ENCODE measurements around the gene FLNB.
A peak's percentile ranks its signal among the peaks of the same experiment; 100 is the strongest.

Gene FLNB

GRCh38 chr3:58082047-58082446, 73.8 kb downstream of the FLNB start:
- DNase-seq = peak; percentile 82

GRCh38 chr3:58084166-58084565, 75.9 kb downstream of the FLNB start:
- no peak for DNase-seq

GRCh38 chr3:58084788-58085543, 76.7 kb downstream of the FLNB start:
- no peak for DNase-seq

GRCh38 chr3:58085616-58086015, 77.4 kb downstream of the FLNB start:
- DNase-seq = no peak

DNA sequence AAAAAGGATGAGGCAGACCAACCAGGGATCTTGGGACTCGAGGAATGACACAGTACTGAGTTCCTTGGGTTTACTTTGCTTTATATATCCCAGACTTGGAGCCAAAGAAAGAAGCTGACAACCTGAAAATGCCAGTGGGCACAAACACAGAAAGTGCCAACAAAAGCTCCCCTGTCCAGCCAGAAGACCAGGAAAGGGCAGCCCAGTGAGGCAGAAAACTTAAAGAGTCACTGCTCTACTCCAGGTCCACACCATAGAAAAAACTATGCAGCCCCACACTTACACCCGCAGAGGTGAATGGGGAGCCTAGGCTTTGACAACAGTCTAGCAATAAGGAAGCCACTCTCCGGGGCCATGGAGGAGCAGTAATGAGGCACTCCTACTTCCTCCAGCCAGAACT, 80.3 kb downstream of the FLNB start:
- DNase-seq = no peak

- no peak for DNase-seq
Observed at GRCh38 chr3:58090351-58090750, 82.1 kb downstream of the FLNB start.

GRCh38 chr3:58092521-58092920, 84.3 kb downstream of the FLNB start:
- no peak for DNase-seq

- no peak for DNase-seq
Observed at GRCh38 chr3:58093574-58094195, 85.5 kb downstream of the FLNB start.

GRCh38 chr3:58094657-58095056, 86.4 kb downstream of the FLNB start:
- DNase-seq = no peak

- DNase-seq = no peak
Observed at GRCh38 chr3:58095603-58096138, 87.4 kb downstream of the FLNB start.

DNA sequence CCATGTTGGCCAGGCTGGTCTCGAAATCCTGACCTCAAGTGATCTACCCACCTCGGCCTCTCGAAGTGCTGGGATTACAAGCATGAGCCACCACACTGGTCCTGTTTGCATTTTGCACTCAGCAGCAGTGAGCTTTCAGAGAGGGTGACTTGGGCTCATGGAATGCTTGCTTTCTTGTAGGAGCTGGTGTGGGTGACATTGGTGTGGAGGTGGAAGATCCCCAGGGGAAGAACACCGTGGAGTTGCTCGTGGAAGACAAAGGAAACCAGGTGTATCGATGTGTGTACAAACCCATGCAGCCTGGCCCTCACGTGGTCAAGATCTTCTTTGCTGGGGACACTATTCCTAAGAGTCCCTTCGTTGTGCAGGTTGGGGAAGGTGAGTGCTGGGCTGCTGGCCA, 90.3 kb downstream of the FLNB start:
- DNase-seq = no peak

DNA sequence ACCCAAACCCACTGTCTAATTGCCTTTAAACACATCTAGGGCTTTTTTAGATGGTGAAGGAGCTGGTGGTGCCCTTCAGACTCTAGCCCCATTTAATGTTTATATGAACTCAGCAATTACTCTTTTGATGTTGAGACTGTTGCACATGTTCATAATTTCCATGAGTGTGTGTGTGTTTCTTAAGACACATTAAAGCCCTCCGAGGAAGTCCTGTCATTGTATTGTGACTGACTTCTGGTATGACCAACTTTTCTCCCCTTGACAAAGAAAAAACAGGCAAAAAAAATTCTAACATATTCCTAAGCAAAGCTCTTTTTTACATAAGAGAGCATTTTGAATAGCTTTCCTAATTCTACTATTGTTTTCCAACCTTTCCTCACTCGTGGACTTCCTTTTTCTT, 91.6 kb downstream of the FLNB start:
- DNase-seq = no peak

DNA sequence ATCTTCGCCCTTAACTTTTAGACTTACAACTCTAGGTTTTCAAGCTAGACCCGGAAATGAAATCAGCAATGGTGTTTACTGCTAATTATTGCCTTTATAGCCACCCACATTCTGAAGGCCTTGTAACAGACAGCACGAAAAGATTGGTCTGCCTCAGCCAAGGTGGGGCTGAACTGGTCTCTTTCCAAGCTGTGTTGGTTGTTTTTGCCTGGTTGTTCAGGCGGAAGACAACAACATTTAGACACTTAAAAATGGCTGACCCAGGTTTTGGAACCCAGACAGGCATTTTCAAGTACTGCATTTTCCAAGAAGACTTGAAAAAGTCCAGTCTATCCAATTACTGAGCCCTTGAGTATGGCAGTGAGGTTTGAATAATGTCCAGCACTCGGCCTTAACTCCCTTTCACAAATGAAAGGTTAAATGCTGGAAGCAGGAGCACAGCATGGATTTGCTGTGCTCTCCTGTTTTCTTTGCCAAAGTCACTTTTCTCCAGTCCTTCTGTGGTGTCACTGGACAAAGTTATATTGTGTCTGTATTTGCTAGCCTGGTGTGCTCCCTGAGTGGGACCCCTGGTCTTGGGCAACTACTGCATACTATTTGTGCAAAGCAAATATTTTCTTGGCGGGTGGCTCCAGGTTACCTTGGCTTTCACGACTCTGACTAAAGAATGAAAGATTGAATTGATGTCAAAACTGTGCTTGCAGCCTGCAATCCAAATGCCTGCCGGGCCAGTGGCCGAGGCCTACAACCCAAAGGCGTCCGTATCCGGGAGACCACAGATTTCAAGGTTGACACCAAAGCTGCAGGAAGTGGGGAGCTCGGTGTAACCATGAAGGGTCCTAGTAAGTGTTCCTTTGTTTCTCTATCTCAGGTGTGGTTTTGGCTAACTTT, 93.5 kb downstream of the FLNB start:
- DNase-seq = no peak

GRCh38 chr3:58102390-58102750, 94.1 kb downstream of the FLNB start:
- DNase-seq = no peak

GRCh38 chr3:58102976-58103451, 94.8 kb downstream of the FLNB start:
- DNase-seq = no peak

- peak; percentile 33 for DNase-seq
Observed at GRCh38 chr3:58104151-58104550, 95.9 kb downstream of the FLNB start.

- DNase-seq = no peak
Observed at GRCh38 chr3:58104712-58105111, 96.5 kb downstream of the FLNB start.

DNA sequence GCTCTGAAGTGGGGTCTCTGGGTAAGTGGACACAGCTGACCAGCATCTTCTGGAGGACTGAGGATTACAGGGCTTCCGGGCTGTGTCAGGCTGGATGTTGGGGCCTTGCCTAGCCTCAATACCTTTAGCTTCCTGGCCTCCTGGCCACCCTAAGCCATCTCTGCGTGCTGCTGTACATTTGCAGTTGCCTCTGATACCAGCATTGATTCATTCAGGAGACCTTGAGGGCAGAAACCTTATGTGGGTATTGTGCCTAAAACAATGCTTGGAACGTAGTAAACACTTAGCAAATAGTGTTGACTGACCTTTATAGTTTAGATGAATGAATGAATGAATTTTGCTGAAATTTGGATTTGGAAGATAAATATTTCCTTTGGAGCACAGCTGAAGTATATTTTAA, 97.0 kb downstream of the FLNB start:
- DNase-seq = no peak

- DNase-seq = no peak
Observed at GRCh38 chr3:58106061-58106460, 97.8 kb downstream of the FLNB start.

DNA sequence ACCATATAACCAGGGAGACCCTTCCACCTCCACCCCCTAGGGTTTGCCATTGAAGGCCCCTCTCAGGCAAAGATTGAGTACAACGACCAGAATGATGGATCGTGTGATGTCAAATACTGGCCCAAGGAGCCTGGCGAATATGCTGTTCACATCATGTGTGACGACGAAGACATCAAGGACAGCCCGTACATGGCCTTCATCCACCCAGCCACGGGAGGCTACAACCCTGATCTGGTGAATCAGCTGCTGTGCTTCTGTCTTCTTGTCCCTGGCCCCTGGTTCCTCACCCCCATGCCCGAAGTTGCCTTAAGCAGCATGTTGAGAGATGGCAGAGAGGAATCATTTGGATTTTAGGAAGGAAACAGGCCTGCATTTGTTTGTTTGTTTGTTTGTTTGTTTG, 98.4 kb downstream of the FLNB start:
- DNase-seq = no peak

- no peak for DNase-seq
Observed at GRCh38 chr3:58107597-58107996, 99.4 kb downstream of the FLNB start.

- no peak for DNase-seq
Observed at GRCh38 chr3:58109752-58110151, 101.5 kb downstream of the FLNB start.

DNA sequence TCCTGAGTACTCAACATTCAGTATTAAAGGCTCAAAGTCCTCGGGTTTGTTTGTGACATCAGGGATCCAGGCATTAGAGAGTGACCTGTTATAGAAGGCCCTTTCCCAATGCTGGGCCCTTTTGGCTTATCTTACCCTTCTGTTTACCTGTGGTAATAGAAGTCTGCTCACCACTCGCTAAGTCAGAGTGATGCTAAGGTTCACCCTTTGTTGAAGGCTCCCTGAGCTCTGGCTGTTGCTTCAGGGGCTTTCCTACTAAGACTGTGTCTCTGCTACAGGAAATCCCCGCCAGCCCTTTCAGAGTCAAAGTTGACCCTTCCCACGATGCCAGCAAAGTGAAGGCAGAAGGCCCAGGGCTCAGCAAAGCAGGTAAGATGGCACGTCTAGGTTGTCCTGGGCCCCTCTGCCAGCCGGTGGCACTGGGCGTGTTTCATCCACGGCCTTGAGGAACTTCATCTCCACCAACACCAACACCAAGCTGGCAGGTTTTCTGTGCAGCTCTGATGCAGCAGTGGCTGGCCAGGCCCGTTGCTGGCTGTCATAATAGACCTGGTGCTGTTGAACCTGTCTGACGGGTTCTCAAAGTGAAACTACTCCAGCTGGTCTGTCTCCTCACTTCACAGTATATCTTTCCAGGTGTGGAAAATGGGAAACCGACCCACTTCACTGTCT, 103.4 kb downstream of the FLNB start:
- no peak for DNase-seq
